BJ (cell line): Measurements from ENCODE around the gene ESYT2. TPM values are rescaled to one million over a fixed set of nuclear protein-coding genes. Genes with fewer than 3 reads are reported as not detected.
"Not testable (repeated sequence)": the region's sequence is repeated elsewhere in the genome, so short reads cannot be mapped to it uniquely, and the experiment has no call there.

Experiments used
- CTCF ChIA-PET: fragments of 350-600 bp; formaldehyde crosslinking; extraction: SDS; loops from one replicate; lab custom pipeline; 2021; ENCODE audit warnings: antibody characterized with exemption, inconsistent platforms; lab: Yijun Ruan, JAX
- POLR2A ChIA-PET: fragments of 300-600 bp; sonication (Branson Sonifier 250); formaldehyde crosslinking; extraction: SDS; loops from one replicate; lab custom pipeline; 2021; ENCODE audit warnings: antibody characterized with exemption; lab: Charles Lee
- DNase-seq: peaks from one replicate; pipeline ENCODE4 v3.0.0-alpha.2; 2011; ENCODE audit warnings: low read depth
- H3K27me3 ChIP-seq: 2 replicates; pipeline ENCODE4 v1.6.0; 2011; ENCODE audit warnings: low read length; ENCODE audit not compliant: control insufficient read depth, insufficient read depth
- H3K36me3 ChIP-seq: 2 replicates; pipeline ENCODE4 v1.5.1; 2011; ENCODE audit warnings: low read length; ENCODE audit not compliant: control insufficient read depth, insufficient read depth
- H3K4me3 ChIP-seq: 2 replicates; pipeline ENCODE4 v1.5.1; 2011; ENCODE audit warnings: low read depth, mild to moderate bottlenecking, control low read depth, low read length
- CTCF ChIP-seq: IDR thresholded peaks from 2 replicates; pipeline ENCODE4 v1.5.1; 2011; ENCODE audit warnings: low read depth, mild to moderate bottlenecking, control low read depth, inconsistent platforms, low read length, moderate library complexity; ENCODE audit not compliant: insufficient read depth
- polyA plus RNA-seq: library from polyadenylated mRNA; depleted of rRNA; stranded (reverse); fragments of >200 nt; gene quantifications from 2 replicates; pipeline ENCODE4 v1.2.3, GENCODE V29; 2011

The ESYT2 gene
- polyA plus RNA-seq, 1 experiment = 49.2 TPM

GRCh38 chr7:158842486-158842885 lies 13.2 kb upstream of the ESYT2 start:
- Histone ChIP-seq H3K27me3 (no peaks in the 10 kb centered on the region; the same call in 1 of the 2 replicates), H3K36me3 (no peaks in the 10 kb centered on the region), H3K4me3 (no peak overlapping the region)
- TF ChIP-seq CTCF = no peak
- DNase-seq = no peak
- ChIA-PET POLR2A (no interaction called here), CTCF (interaction anchor here (1.2 to 1.3 kb wide), 2 partner anchors 9 to 10 kb away, joined by 3 to 4 read pairs; no protein-coding TSS in a partner anchor)

- no peak for DNase-seq
- Histone ChIP-seq H3K36me3 (no peaks in the 10 kb centered on the region), H3K27me3 (no peaks in the 10 kb centered on the region; the same call in 1 of the 2 replicates), H3K4me3 (no peak overlapping the region)
- CTCF ChIA-PET = no interaction called here
- no peak for TF ChIP-seq CTCF
- POLR2A ChIA-PET = no interaction called here
Observed at GRCh38 chr7:158840604-158841003, 11.3 kb upstream of the ESYT2 start.

GRCh38 chr7:158839177-158839576 lies 9.9 kb upstream of the ESYT2 start:
- CTCF ChIA-PET, POLR2A ChIA-PET, H3K27me3 ChIP-seq, DNase-seq, H3K4me3 ChIP-seq, H3K36me3 ChIP-seq: not testable (repeated sequence)

- ChIA-PET CTCF (no interaction called here), POLR2A (no interaction called here)
- no peak for DNase-seq
- no peak for TF ChIP-seq CTCF
- H3K36me3 ChIP-seq = no peaks in the 10 kb centered on the region
- H3K27me3 ChIP-seq = no peaks in the 10 kb centered on the region; the same call in 1 of the 2 replicates
- no peak overlapping the region for H3K4me3 ChIP-seq
Observed at GRCh38 chr7:158837790-158838637, 8.7 kb upstream of the ESYT2 start.

- CTCF ChIA-PET = no interaction called here
- no peaks in the 10 kb centered on the region; the same call in 1 of the 2 replicates for H3K27me3 ChIP-seq
- H3K4me3 ChIP-seq = no peak overlapping the region
- POLR2A ChIA-PET = no interaction called here
- DNase-seq = no peak
- TF ChIP-seq CTCF = no peak
- no peaks in the 10 kb centered on the region for H3K36me3 ChIP-seq
Observed at GRCh38 chr7:158836692-158837091, 7.4 kb upstream of the ESYT2 start.
